GM18951 (cell line): Measurements from ENCODE around the gene CMTM6.
"Not testable (repeated sequence)": the region's sequence is repeated elsewhere in the genome, so short reads cannot be mapped to it uniquely, and the experiment has no call there.

ENCODE experiments used
- POLR2A ChIP-seq: IDR thresholded peaks from 4 replicates; pipeline ENCODE4 v1.6.1; 2011; ENCODE audit warnings: mild to moderate bottlenecking; ENCODE audit not compliant: insufficient read length, insufficient read depth; ENCODE audit errors: extremely low read depth
- in situ Hi-C: fragments of 300-500 bp; cut with MboI; formaldehyde crosslinking; loops from one replicate; pipeline ENCODE4 v1.12.0; 2022; ENCODE audit warnings: low sequenced_read_pairs, mixed read lengths, inconsistent platforms; ENCODE audit not compliant: unreplicated experiment

CMTM6 gene

GRCh38 chr3:32492684-32493436 is 9.8 kb downstream of the CMTM6 start:
- TF ChIP-seq POLR2A, result no peak
- in situ Hi-C loops, result no loop called here

- TF ChIP-seq POLR2A, result no peak
- in situ Hi-C loops, result no loop called here
Observed at GRCh38 chr3:32488474-32489008, 14.1 kb downstream of the CMTM6 start.

- in situ Hi-C loops, result no loop called here
- TF ChIP-seq POLR2A, result no peak
Observed at GRCh38 chr3:32487781-32488473, 14.7 kb downstream of the CMTM6 start.

GRCh38 chr3:32484436-32484835 is 18.2 kb downstream of the CMTM6 start:
- in situ Hi-C loops, result no loop called here
- TF ChIP-seq POLR2A, result no peak

- in situ Hi-C loops, result no loop called here
- no peak for TF ChIP-seq POLR2A
Observed at GRCh38 chr3:32483772-32484171, 18.9 kb downstream of the CMTM6 start.

GRCh38 chr3:32482693-32483092 is 20.0 kb downstream of the CMTM6 start:
- no peak for TF ChIP-seq POLR2A
- in situ Hi-C loops, result no loop called here

- in situ Hi-C loops, result no loop called here
- TF ChIP-seq POLR2A, result no peak
Observed at GRCh38 chr3:32481791-32482631, 20.6 kb downstream of the CMTM6 start.

GRCh38 chr3:32480604-32481003 is 22.0 kb downstream of the CMTM6 start:
- TF ChIP-seq POLR2A, result no peak
- in situ Hi-C loops, result no loop called here

GRCh38 chr3:32474201-32474600 is 28.5 kb downstream of the CMTM6 start:
- no peak for TF ChIP-seq POLR2A
- in situ Hi-C loops, result no loop called here

GRCh38 chr3:32472151-32472550 is 30.5 kb downstream of the CMTM6 start:
- in situ Hi-C loops, result not testable (repeated sequence)

GRCh38 chr3:32471246-32471645 is 31.4 kb downstream of the CMTM6 start:
- no peak for TF ChIP-seq POLR2A
- in situ Hi-C loops, result no loop called here

- no peak for TF ChIP-seq POLR2A
- in situ Hi-C loops, result no loop called here
Observed at GRCh38 chr3:32470362-32470761, 32.3 kb downstream of the CMTM6 start.
